Hindlimb muscle (tissue), 1 donor: ENCODE measurements around the gene OR4N5. TPM values are rescaled to one million over a fixed set of nuclear protein-coding genes. Genes with fewer than 3 reads are reported as not detected.
"Not testable (repeated sequence)": the region's sequence is repeated elsewhere in the genome, so short reads cannot be mapped to it uniquely, and the experiment has no call there.

Source experiments
- DNase-seq: peaks from one replicate; pipeline ENCODE4 v3.0.0-alpha.2; 2013
- polyA plus RNA-seq: library from polyadenylated mRNA; unstranded; fragments of 120-200 nt; gene quantifications from one replicate; pipeline ENCODE4 v1.2.1, GENCODE V29; 2013; ENCODE audit not compliant: insufficient read length

Gene OR4N5, protein sequence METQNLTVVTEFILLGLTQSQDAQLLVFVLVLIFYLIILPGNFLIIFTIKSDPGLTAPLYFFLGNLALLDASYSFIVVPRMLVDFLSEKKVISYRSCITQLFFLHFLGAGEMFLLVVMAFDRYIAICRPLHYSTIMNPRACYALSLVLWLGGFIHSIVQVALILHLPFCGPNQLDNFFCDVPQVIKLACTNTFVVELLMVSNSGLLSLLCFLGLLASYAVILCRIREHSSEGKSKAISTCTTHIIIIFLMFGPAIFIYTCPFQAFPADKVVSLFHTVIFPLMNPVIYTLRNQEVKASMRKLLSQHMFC
- not detected for polyA plus RNA-seq

DNA sequence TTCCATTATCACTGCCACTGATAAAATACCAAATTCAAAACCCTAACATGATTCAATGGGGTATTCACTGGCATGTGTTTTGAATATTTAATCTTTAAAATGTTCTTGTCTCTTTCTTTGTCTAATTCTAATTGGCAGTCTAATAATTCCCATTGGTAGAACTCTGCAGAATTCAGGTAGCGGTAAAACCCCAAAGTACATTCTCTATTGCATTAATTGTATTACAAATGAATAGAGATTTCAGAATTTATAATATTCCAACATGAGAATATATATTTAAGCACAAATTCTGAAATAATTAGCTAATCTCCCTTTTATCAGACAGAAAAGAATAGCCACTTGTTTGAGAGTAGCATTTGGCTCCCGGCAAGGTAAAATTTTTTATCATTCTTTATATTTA lies at the start of gene OR4N5:
OR4N5 (plus strand) TSS at position 301 of the 400 bp plus-strand sequence. CDS start 4,916 bp downstream, outside the sequence.
- DNase-seq: no peak

DNA sequence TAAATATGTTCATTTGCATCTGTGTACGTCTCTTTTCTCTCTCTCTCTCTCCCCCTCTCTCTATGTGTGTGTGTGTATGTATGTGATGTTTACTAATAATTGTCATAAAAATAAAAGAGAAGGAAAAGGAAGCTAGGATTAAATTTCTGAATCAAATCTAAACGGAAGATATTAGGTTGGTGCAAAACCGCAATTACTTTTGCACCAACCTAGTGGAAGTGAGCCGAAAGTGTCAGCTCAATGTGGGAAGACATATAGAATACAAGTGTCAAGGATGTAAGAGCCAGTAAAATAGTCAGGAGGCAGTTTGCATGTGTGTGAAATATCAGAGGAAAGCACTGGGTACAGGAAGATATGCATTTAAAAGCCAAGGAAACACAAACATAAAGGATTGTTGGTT lies 46.6 kb upstream of the OR4N5 start:
- no peak for DNase-seq

DNA sequence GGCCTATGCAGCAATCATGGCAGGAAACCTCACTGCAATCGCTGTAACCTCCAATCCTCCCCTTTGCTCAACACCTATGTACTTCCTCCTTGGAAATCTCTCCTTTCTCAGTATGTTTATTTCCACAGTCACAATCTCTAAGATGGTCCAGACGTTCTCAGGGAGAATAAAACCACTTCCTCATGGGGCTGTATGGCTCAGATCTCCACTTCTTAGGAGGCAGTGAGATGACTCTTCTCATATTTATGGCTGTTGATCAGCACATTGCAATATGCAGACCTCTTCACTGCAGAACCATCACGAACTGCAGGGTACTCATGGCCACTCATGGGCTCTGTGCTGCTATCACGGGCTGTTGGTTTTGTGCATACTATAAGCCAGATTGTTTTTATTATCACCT lies 45.2 kb upstream of the OR4N5 start:
- no peak for DNase-seq

DNA sequence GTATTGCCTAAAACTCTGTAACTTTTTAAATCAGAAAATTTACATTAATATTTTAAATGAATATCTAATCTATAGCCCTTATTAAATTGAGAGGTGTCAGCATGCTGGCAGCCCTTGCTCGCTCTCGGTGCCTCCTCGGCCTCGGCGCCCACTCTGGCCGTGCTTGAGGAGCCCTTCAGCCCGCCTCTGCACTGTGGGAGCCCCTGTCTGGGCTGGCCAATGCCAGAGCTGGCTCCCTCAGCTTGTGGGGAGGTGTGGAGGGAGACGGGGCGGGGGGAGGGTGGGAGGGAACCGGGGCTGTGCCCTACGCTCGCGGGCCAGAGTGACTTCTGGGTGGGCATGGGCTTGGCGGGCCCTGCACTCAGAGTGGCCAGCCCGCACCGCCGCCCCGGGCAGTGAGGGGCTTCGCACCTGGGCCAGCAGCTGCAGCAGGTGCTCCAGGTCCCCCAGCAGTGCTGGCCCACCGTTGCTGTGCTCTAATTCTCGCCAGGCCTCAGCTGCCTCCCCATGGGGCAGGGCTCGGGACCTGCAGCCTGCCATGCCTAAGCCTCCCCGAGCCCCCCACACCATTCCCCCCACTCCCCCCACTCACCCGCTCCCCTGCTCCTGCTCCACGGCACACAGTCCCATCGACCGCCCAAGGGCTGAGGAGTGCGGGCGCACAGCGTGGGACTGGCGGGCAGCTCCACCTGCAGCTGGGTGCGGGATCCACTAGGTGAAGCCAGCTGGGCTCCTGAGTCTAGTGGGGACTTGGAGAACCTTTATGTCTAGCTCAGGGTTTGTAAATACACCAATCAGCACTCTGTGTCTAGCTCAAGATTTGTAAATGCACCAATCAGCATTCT lies 39.5 kb upstream of the OR4N5 start:
- not testable (repeated sequence) for DNase-seq

DNA sequence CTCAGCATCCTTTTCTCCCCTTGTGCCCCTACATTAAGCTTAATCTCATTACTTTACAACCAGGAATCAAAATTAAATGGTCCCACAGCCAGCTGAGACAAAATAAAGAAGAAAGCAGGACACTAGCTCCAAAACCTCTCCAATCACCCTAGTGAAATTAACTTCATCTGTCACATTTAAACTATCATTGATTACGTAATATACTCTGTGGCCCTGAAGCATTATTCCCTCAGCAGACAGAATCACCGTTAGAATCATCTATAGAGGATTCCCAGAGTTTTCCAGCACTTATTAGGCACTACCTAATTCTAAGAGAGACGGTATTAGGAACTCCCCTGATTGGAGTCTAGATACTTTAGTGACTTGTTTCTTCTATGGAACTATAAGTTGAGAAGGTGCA lies 28.2 kb upstream of the OR4N5 start, which contains the start of gene OR4K17:
OR4K17 (plus strand) TSS at position 302 of the 400 bp plus-strand sequence. CDS start 6,761 bp downstream, outside the sequence.
- DNase-seq: no peak

DNA sequence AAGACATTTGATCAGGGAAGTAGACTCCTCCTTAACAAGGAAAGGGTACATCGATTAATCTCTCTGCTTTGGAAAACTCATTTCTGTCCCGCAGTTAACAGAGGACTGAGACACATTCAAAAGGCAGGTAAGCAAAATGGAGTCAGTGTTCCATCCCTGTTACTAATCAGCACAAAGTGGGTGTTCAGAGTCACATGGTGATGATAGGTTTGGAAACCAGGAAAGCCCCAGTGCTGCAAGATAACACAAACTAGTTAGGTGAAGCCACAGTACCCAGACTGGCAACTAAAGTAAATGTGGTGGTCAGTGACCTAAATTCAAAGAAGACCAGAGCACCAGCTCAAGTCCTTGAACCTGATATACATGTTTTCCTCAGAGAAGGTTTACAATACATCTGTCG lies 26.3 kb upstream of the OR4N5 start:
- no peak for DNase-seq

DNA sequence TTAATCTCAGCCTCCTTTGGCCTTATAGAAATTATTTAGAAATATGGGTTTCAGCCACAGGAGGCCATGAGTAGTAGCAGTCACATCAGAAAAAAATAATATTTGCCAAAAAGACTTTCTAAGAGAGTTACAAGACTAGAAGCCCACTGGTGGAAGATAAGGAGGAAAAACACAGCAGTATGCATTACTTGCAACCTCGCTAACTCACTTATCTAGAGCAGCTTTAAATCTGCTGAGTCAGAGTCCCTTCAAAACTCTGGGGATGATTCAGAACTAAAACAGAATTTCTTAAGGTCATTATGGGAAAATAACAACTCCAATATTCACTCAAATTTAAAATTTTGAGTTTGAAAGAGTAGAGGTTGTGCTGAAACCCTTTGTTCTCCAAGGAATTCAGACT lies 21.9 kb upstream of the OR4N5 start:
- no peak for DNase-seq

DNA sequence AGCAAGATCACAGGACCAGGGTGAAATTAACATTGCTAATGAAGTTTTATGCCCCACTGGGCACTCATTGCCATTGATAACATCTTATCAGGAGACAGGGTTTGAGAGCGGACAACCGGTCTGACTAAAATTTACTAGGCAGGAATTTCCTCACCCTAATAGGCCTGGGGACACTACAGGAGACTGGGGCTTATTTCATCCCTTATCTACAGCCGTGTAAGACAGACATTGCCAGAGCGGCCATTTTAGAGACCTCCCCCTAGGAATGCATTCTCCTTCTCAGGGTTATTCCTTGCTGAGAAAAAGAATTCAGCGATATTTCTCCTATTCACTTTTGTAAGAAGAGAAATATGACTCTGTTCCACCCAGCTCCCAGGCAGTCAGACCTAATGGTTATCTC lies 19.8 kb upstream of the OR4N5 start:
- no peak for DNase-seq

DNA sequence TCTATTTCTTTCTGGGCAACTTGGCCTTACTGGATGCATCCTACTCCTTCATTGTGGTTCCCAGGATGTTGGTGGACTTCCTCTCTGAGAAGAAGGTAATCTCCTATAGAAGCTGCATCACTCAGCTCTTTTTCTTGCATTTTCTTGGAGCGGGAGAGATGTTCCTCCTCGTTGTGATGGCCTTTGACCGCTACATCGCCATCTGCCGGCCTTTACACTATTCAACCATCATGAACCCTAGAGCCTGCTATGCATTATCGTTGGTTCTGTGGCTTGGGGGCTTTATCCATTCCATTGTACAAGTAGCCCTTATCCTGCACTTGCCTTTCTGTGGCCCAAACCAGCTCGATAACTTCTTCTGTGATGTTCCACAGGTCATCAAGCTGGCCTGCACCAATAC lies 5.3 kb downstream of the OR4N5 start:
- no peak for DNase-seq

DNA sequence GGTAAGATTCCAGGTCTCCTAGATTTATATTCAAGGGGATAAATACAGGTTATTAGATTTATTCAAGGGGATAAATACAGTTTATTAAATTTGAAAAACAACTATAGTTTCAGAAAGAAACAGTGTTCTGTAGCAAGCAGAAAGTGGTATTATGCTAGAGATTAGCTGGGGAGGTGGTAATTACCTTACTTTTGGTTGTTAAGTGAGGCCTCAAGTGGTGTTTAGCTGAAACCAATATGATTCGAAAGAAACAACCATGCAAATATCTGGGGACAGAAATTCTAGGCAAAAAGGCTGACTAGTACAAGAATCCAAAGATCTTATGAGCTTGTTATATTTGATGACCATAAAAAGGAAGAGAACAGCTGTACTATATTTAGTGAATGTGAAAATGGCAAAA lies 6.2 kb downstream of the OR4N5 start:
- DNase-seq: no peak

DNA sequence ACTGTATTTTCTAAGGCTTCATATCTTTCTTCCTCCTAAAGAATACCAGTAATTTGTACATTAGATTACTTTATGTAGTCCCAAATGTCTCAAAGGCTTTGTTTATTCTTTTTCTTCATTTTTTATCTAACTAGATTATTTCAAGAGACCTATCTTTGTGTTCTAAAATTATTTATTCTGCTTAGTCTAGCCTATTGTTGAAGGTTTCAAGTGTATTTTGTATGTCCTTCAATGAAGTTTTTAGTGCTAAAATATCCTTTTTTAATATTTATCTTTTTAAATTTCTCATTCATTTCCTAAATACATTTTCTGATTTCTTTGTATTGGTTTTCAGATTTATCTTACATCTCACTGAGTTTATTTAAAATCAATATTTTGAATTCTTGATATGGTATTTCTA lies 25.8 kb downstream of the OR4N5 start:
- DNase-seq: no peak

DNA sequence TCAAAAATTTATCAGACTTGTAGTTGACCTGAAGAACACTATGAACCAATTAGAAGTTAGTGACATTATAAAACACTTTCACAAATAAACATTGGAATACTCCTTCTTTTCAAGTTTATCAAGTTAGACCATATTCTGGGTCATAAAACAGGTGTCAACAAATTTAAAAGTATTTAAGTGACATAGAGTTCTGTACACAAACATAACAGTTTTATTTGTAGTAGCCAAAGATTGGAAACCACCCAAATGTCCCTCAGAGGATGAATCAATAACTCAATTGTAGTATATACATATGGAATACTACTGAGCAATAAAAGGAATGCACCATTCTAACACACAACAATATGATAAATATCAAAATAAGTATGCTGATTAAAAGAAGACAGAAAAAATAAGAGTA lies 28.5 kb downstream of the OR4N5 start:
- DNase-seq: no peak

DNA sequence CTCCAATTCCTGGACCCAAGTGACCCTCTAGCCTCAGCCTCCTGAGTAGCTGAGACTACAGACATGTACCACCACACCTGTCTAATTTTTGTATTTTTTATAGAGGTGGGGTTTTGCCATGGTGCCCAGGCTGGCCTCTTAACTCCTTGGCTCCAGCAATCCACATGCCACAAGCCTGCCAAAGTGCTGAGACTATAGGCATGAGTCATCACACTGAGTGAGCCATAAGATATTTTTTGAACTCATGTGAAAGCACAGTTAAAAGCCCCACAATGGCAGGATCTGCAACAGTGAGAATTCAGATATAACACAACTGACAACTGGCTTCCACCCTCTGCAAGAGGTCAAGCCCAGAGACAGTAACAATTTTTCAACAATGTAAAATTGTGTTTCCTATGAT lies 31.2 kb downstream of the OR4N5 start:
- DNase-seq: not testable (repeated sequence)

DNA sequence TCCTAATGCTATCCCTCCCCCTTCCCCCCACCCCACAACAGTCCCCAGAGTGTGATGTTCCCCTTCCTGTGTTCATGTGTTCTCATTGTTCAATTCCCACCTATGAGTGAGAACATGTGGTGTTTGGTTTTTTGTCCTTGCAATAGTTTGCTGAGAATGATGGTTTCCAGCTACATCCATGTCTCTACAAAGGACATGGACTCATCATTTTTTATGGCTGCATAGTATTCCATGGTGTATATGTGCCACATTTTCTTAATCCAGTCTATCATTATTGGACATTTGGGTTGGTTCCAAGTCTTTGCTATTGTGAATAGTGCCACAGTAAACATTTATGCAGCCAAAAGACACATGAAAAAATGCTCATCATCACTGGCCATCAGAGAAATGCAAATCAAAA lies 35.6 kb downstream of the OR4N5 start:
- DNase-seq: not testable (repeated sequence)

DNA sequence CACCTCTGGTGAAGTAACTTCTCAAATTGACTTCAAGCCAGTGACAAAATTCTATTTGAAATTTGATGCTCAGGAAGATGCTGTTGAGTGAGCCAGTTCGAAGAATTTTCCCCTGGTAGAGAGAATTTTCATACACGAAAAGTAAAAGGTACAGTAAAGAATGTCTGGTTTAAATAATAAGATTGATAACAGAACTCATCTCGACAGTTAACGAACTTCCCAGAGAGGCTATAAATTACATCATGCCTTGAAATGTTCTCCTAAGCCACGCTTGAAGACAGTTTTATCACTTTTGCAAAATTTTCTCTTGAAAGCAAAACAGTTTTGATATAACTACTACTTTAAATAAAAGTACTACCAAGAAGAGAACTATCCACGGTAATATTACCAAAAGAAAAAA lies 37.7 kb downstream of the OR4N5 start:
- DNase-seq: no peak

DNA sequence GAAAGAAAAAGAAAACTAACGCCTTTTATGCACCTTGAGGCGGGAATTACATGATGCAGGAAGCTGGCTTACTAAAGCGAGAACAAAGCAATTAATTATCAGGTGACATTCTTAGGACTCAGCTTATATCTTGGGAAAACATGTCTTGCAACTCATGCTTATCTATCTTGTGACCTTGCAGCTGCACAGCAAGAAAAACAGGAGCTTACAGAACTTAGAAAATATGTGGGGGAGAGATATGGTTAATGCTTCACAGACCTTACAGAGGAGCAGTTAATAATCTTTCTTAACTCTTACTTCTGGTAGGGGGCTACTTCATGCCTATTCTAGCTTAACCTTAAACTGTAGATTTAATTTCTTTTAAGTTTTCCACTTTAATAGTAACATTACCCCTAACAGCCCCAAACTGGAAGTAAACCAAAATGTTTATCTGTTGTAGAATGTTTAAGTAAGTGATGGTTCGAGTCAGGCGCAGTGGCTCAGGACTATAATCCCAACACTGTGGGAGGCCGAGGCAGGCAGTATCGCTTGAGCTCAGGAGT lies 38.9 kb downstream of the OR4N5 start:
- DNase-seq: no peak

DNA sequence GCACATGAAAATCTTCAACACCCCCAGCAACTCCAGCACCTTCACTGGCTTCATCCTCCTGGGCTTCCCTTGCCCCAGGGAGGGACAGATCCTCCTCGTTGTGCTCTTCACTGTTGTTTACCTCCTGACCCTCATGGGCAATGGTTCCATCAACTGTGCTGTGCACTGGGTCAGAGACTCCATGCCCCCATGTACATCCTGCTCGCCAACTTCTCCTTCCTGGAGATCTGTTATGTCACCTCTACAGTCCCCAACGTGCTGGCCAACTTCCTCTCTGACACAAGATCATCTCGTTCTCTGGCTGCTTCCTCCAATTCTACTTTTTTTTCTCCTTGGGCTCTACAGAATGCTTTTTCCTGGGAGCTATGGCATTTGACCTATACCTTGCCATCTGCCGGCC lies 40.6 kb downstream of the OR4N5 start:
- DNase-seq: no peak

DNA sequence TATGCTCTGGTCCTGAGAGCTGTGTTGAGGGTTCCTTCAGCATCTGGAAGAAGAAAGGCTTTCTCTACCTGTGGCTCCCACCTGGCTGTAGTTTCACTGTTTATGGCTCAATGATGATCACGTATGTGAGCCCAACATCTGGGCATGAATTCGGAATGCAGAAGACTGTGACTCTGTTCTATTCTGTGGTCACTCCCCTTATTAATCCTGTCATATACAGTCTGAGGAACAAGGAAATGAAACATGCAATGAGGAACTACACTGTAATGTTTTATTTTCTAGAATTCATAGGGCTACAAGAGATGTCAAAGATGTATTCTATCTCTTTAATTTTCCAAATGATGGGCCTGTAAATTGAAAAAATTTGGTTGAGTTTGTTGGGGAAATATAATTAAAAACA lies 41.3 kb downstream of the OR4N5 start:
- no peak for DNase-seq

DNA sequence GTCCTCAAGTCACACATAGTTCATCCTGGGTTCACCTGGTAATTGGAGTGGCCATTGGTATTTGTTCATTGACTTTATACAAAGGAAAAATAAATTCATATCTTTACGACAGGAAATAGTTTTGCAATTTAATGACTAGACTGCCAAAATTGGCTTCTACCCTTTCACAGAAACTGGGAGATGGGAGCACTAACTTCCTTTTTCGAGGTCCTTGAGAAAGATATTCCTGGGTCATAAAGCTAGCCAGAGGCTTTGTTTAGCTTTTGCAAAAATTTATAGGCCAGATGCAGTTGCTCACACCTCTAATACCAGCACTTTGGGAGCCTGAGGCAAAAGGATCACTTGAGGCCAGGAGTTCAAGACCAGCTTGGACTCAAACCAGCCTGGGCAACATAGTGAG lies 41.9 kb downstream of the OR4N5 start:
- no peak for DNase-seq

DNA sequence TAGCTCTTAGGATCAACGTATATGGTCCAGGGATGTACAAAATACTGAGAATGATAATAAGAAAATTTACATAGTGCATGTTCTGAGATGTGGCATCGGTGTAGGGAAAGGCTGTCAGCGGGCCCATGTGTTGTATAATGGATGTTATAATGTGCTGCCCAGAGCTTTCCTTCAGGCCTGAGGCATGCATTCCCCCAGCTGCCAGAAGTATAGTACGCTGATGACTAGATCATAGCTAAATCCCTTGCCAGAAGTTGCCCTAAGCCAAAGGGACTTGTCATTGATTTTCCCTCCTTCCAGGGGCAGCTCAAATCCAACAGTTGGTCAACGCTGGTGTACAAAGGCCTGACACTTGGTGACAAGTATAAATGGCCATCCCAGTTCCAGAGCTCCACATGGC lies 45.6 kb downstream of the OR4N5 start:
- no peak for DNase-seq

DNA sequence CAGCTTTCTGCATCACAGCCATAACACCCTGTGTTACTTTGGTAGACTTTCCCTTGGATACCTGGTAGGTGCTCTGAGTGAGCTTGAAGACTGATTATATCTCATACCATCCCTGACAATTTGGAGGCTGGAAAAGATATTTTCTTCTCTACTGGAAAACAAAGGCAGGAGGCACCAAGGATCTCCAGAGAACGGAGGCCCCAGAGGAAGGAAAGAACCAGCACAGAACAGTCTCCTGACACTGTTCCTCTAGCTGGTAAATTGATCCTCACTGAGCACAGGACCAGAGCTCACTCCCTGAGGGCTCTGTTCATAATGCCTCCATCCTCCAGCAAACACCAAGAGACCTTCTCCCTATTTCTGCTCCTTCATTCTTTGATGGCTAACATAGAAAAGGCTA lies 52.0 kb downstream of the OR4N5 start, which contains the start of gene OR11G2:
OR11G2 (plus strand) TSS at position 301 of the 400 bp plus-strand sequence. CDS start 6,542 bp downstream, outside the sequence.
- DNase-seq: no peak

DNA sequence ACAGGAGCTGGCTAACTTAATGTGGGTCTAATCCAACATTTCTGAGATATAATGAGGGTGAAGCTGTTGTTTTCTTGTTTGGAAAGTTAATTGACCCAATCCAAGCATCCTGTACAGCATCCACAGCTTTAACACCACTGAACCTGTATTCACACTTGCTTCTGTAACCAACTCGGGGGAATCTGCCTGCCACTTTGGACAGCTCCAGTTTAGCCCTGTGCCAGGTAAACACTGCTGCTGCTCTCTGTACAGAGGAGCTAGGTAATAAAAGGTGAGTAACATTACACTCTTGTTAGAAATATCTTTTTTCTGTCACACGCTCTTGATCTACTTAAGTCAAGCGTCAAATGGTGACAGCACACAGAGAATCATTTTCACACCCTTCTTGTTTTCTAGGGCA lies 52.8 kb downstream of the OR4N5 start:
- DNase-seq: no peak

DNA sequence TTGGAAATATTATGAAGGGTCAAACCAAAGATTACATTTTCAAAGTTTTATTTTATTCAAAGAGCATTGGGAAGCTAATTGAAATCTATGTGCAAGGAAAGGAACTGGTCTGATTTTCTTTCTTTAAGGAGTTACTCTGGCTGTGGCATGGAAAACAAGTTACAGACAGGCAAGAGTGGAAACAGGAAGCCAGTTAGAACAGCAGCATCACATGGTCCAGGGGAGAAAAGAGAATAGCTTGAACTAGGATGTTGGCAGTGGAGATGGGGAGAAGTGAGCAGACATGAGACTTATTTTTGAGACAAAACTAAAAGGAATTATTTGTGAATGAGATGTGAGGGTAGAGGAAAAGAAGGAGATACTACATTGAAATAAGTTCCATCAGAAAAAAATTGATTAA lies 55.5 kb downstream of the OR4N5 start:
- DNase-seq: no peak
